CD4-positive, alpha-beta T cell treated with Interleukin-12 subunit alpha and Interleukin-12 subunit beta, for 1 hour (primary cell): ENCODE results near the gene EMX1.

ENCODE experiments used
- DNase-seq: peaks from one replicate; pipeline ENCODE4 v3.0.0-alpha.2; 2020

Gene EMX1

GRCh38 chr2:72945450-72946019 lies 28.2 kb downstream of the EMX1 start:
- no peak for DNase-seq

DNA sequence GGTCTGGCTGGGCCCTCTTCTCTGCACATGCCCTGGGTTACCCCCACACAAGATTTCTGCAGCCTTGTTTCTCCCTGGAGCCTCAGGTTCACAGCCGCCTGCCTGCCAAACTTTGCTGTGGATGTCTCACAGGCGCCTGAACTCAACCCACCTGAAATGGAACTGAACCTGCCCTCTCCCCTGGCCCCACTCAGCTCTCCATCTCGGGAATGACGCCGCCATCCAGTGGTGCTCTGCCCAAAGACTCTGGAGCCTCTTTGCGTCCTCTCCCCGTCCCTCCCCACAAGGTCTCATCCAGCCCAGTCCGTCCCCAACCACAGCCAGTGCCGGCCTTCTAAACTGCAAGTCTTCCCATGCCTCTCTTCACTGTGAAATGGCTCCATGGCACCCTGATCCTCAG lies 29.1 kb downstream of the EMX1 start:
- no peak for DNase-seq

DNA sequence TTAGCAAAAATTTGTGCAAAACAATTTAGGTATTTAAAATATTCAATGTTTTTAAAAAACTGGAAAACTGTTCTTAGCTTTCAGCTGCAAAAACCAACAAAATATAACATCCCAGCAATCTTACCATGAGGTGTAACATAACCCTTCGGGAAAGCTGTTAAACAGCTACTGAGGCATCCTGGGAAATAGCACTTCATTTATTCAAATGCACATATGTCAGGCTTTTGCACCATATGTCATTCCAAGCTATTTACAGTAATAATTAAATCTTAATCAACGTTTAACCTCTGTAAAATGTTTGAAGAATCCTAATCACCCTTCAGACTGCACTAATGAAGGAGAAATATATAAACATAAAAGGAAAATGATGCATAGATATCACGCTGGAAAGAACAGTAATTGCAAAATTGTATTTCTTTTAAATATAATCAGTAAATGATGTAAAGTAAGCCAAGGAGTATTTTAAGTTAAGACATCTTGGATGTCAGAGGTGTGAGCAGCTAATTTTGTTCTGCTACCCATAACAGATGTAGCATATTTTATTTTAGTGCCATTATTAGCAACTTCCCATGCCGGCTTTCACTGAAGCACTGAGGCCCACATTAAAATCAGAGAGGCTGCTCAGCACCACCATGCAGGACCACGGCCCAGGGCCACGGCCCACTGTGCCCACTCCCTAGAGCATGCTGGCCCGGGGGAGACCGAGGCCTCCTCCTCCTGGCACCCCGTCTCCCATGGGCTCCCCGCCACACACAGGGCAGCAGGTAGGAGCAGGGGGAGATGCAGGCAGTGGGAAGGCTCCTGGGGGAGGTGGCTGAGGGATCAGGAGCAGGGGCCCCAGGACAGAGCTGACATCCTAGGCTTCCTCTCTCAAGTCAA lies 30.9 kb downstream of the EMX1 start:
- DNase-seq = no peak

DNA sequence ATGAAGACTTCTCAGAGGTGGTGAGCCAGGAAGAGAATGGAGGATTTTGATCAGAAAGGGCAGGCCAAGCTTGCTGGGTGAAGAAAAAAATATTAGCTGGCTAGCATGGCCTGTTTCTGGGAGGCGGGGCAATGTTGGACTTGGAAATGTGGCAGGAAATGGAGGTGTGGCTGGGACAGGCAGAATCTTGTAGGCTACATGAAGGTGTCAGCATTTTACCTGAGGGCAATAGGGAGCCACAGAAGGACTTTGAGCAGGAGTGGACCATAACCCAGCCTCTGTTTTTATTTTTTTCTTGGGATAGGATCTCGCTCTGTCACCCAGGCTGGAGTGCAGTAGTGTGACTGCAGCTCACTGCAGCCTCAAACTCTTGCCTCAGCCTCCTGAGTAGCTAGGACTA lies 31.7 kb downstream of the EMX1 start:
- DNase-seq = no peak

DNA sequence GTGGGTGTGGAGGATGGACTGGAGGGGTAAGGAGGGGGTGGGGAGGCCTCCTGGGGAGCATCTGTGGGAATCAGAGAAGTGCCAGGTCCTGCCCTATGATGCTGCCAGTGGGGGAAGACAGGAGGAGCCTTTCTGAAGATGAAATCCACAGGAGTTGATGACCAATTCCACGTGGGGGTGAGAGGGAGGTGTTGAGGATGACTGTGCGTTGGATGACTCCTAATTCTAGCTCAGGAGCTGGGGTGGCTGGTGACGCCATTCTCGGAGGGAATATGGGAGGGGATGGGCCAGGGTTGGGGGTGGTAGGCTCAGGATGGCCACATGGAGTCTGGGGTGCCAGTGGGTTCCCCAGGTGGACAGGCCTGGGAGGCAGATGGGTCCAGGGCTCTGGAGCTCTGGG lies 32.3 kb downstream of the EMX1 start:
- no peak for DNase-seq

GRCh38 chr2:72950558-72951255 lies 33.4 kb downstream of the EMX1 start:
- no peak for DNase-seq

DNA sequence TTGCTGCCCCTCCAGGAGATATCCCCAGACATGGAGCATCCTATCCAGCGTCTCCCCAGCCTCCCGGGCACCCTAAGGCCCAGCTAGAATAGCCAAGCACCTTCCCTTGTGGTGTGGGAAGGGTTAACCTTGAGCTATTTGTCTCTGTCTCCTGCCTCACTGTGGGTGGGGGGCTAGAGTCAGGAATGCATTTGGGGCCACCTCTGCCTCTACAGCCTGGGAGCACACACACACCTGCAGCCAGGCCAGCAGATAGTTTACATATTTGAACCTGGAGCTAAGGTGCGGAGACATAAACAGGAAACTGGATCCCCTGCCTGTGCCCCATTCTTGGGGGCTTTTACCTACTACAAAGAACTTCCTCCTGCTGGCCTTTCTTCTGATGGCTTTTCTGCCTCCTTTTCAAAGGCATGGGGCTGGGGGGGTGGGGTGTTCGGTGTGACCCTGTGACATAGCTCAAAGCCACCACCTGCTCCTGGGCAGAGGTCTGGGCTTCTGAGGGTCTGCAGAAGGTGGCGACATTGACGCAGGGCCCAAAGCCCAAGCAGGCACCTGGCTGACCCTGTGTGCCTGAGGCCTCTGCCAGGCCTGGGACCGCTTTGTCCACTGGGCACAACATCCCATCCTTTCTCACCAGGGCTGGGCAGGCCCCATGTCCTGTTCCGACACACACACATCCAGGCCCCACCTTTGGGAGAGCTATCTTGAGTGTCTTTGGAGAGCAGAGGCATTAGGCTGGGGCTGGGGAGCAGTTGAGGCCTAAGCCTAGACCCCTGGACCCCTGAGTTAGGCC lies 34.2 kb downstream of the EMX1 start:
- DNase-seq = no peak

DNA sequence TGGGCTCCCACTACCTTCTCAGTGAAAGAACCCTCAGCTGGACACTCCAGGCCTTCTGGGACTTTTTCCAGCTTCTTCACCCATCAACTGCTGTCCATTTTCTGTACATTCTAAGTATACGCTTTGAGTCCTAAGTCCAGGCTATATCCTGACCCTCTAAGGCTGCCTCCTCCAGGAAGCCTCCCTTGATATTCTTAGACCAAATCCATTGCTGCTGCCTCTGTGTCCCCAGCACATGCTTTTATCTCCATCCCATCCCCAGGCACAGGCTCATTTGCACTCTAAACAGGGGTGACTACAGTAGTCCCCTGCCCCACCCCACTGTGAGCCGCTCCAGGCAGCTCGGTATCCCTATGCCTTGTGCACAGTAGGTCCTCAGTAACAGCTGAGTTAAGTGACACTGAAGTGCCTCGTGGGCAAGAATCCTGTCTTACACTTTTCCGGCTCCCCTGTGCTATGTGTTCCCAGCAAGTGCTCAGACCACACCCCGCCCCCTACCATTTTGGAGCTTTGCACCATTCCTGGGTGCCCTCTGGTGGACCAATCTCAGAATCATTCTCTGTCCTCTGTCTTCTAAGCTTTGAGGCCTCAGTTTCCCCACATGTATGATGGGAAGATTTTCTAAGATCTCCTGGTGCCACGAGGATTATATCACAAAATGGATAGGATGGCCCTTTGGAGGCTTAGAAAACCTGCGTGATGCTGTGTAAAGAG lies 34.9 kb downstream of the EMX1 start:
- DNase-seq = no peak

- DNase-seq = no peak
Observed at GRCh38 chr2:72952961-72953360, 35.6 kb downstream of the EMX1 start.

- no peak for DNase-seq
Observed at GRCh38 chr2:72953528-72953927, 36.2 kb downstream of the EMX1 start.

GRCh38 chr2:72953976-72954375 lies 36.7 kb downstream of the EMX1 start:
- peak; percentile 43 for DNase-seq

DNA sequence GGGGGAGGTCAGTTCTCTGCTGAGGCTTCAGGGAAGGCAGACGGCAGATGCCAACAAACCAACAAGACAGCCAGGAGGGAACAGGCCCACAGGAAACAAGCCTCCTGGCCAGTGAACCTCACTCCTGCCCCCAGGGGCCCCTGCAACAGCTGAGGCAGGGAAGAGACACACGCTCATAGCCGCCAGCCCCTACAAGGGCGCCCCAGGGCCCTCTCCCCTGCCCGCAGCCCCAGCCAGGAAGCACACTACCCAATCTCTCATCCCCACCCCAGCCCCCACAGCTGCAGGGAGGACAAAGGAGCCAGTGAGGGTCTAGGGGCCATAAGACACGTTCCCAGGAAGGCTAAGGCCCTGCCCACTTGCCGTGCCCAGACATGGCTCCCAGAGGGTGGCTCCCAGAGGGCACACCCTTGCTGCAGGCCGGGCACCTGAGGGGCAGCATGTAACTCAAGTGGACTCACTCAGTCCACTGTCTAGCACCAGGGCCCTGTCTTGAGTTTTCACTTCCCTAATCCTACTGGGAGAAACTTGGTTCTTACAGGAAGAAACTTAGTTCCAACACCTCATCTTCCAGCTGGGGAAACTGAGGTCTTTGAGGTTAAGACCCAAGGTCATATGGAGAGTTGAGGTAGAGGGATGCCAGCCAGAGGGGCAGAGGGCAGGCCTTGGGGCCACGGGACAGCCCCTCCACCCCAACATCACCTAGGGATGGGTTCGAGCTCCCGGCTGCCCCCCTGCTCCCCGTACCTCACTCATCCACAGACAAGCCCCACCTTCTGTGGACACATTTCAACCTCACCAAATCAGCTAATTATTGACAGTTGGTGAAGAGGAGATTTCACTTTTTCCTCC lies 37.3 kb downstream of the EMX1 start:
- no peak for DNase-seq

DNA sequence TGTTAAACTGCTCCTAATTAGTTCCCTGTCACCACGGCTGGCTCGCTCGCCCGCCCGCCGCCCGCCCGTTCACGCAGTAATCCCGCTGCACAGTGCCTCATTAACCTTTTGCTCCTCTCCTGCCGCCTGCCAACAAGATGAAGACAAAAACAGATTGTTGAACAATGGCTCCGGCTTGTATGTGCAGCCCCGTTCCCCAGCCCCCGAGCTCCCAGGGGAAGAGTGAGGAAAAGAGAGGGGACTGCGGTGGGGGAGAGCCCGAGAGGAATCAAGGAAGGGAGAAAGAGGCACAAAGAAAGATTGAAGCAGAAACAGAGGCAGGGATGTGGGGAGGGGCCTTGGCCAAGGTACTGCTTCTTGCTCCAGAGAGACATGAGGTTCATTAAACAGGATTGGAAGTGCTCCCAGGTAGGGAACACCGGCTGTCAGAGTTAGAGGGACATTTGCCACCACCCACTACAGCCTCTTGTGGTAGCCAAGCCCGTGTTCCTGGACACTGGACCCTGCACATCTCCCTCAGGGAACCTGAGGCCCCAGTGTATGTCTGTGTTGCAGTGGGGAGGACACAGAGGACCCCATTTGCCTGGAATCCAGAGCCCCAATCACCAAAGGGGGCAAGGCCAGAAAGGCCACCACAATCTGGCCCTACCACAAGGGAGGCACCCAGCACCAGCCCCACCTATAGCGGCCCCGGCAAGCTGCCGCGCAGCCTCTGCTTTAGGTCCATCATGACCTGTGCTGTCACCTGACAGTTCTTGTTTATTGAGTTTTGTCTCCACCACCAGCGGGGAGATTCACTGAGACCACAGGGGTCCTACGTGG lies 38.1 kb downstream of the EMX1 start:
- no peak for DNase-seq

DNA sequence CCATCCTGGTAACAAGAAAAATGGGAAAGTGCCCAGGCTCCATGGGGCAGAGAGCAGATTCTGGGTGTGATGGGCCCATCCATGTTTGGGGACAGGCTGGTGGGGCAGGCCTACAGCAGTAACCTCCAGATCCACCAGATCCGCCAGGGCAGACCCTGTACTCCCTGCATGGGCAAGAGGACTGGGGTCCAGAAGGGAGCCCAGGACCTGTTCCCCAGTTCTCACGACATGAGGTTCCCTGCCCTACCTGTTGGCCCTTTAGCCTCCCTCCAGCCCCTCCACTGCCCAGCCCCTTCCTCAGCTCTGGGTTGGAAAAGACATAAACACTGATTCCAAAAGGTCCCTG lies 38.7 kb downstream of the EMX1 start:
- DNase-seq = no peak

DNA sequence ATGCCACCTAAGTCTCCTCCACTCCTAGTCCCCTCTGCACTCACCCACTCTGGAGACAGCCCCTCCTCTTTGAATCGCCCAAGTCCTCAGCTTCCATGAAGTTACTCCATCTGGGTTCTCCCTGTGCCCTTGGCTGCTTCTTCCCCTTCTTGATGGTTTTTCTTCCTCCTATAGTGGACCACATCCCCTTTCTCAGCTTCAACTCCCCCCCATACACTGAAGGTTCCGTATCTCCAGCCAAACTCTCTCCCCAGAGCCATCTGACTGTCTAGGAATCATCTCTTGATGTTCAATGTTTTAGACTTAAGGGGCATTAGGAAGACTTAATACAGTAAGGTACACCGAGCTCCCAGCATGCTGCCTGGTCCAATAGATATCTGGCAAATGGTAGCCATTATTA lies 39.6 kb downstream of the EMX1 start:
- DNase-seq = no peak

DNA sequence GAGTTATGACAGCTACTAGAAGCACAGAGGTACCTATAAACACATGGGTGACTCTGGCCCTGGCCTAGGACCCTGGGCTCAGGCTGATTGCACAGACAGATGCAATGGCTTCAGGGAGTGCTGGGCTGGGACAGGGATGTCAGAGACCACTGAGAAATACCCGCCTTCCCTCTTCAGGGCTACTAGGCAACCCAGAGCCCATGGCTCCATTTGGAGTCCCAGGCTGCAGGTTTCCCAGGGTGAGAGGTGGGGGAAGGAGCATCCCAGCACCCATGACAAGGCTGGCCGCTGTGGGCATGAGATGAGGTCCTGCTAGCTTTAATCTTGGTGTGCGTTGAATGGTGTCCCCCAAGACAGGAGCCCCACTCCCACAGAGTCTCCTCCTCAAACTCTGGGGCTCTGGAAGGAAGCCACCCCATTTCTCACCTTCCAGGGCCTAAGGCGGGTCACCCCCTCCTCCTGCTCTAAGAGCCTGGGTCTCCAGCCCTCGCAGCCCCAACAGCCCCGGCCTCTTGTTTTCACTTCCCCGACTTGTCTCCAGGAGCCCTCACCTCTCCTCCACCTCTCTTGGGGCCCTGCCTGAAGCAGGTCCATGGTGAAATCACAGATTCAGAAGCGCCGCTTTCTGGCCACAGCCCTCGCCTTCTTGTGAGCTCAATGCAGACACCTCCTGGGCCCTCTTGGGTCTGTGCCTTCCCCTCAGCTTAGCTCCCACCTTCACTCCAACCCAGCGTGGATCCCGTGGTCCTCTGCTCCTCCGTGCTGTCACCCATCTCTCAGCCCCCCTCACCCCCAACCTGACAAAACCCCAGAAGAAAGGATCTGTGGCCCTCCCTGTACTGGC lies 41.4 kb downstream of the EMX1 start:
- DNase-seq = no peak

DNA sequence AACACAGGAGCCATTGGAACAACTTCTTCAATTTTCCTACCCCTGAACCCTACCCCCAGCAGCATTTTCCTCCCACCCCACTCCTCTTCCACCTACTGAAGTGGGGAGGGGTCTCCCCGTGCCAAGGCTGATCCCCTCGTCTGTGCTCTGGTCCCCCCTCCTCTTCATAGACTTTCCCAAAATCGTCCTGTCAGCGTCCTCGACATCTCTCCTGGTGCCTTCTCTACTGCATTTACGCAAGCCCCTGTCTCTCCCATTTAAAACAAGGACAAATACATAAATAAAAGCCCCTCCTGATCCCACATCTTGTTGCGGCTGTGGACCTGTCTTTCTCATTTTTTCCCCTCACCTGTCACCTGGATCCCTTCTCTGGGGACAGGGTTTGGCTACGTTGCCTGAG lies 42.2 kb downstream of the EMX1 start:
- no peak for DNase-seq

GRCh38 chr2:72959995-72960981 lies 43.0 kb downstream of the EMX1 start:
- no peak for DNase-seq
